Measurements from ENCODE around the gene SLC6A1. TPM values are rescaled to one million over a fixed set of nuclear protein-coding genes. Genes with fewer than 3 reads are reported as not detected.

Gene SLC6A1
- total RNA-seq, 1 experiment from 2014 or later = not detected

- H3K9me3 Mint-ChIP-seq = peaks cover 0 to 15% of the 10 kb centered on the region in 2 experiments; a peak in 3 of 5 replicates
- H3K27ac Mint-ChIP-seq = no peak overlapping the region
- no peaks in the 10 kb centered on the region for H3K79me1 ChIP-seq (ENCODE audit: insufficient read depth, low read depth, low read length, poor library complexity, severe bottlenecking)
- no peak overlapping the region for H3K18ac ChIP-seq (ENCODE audit: insufficient read length, low read depth, low read length)
- H3K4me1 Mint-ChIP-seq = peaks cover 0 to 7% of the 10 kb centered on the region in 2 experiments; a peak in 2 of 4 replicates
- no peaks in the 10 kb centered on the region for H4K20me1 ChIP-seq (ENCODE audit: control insufficient read depth, insufficient read depth, insufficient read length)
- H3K4ac ChIP-seq (ENCODE audit: low read depth, low read length) = no peak overlapping the region
- no peak overlapping the region for H3T11ph ChIP-seq (ENCODE audit: low read length)
- no peak for DNase-seq
- no peak overlapping the region for H3K4me3 Mint-ChIP-seq
- H4K8ac ChIP-seq (replicated peaks; ENCODE audit: insufficient read length, low read depth, low read length) = no peak overlapping the region
- no peak overlapping the region for H3K4me2 ChIP-seq (ENCODE audit: insufficient read depth, insufficient read length, low read length)
- no peak overlapping the region for H3K14ac ChIP-seq (ENCODE audit: insufficient read depth, low read length)
- no peak overlapping the region for H2AK5ac ChIP-seq (ENCODE audit: insufficient read length, low read length)
- H2BK20ac ChIP-seq (ENCODE audit: low read depth, low read length, poor library complexity, severe bottlenecking) = no peak overlapping the region
- no peak overlapping the region for H2AFZ ChIP-seq (ENCODE audit: low read length)
- peaks cover 17% of the 10 kb centered on the region for H3K27me3 Mint-ChIP-seq (ENCODE audit: low read depth)
- no peak overlapping the region for H4K91ac ChIP-seq (ENCODE audit: insufficient read length, low read depth, low read length)
- no peaks in the 10 kb centered on the region for H3K9me3 ChIP-seq (ENCODE audit: control insufficient read depth, low read depth, low read length)
- H2BK5ac ChIP-seq (ENCODE audit: insufficient read length, low read length) = no peak overlapping the region
- no peak overlapping the region for H4K5ac ChIP-seq (ENCODE audit: insufficient read length, low read depth, low read length)
- H3K56ac ChIP-seq (ENCODE audit: insufficient read length, low read depth, low read length) = no peak overlapping the region
- no peak overlapping the region for H2BK15ac ChIP-seq (ENCODE audit: low read depth, low read length)
- TF ChIP-seq, protein P1, sequence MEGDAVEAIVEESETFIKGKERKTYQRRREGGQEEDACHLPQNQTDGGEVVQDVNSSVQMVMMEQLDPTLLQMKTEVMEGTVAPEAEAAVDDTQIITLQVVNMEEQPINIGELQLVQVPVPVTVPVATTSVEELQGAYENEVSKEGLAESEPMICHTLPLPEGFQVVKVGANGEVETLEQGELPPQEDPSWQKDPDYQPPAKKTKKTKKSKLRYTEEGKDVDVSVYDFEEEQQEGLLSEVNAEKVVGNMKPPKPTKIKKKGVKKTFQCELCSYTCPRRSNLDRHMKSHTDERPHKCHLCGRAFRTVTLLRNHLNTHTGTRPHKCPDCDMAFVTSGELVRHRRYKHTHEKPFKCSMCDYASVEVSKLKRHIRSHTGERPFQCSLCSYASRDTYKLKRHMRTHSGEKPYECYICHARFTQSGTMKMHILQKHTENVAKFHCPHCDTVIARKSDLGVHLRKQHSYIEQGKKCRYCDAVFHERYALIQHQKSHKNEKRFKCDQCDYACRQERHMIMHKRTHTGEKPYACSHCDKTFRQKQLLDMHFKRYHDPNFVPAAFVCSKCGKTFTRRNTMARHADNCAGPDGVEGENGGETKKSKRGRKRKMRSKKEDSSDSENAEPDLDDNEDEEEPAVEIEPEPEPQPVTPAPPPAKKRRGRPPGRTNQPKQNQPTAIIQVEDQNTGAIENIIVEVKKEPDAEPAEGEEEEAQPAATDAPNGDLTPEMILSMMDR (conservative IDR thresholded peaks at IDR 0.05) = no peak
- no peaks in the 10 kb centered on the region for H3K23me2 ChIP-seq (ENCODE audit: insufficient read length, low read depth, low read length, poor library complexity, severe bottlenecking)
- no peaks in the 10 kb centered on the region for H3K27me3 ChIP-seq (ENCODE audit: insufficient read depth, low read length)
- no peak overlapping the region for H3K27ac ChIP-seq (ENCODE audit: insufficient read length, low read depth, low read length)
- peaks cover 0 to 2% (median 0%) of the 10 kb centered on the region in 3 experiments; a peak in 2 of 7 replicates for H3K36me3 Mint-ChIP-seq (ENCODE audit: insufficient read depth in 1 of 3, low read depth in 3 of 3)
- no peak overlapping the region for H3K23ac ChIP-seq (ENCODE audit: insufficient read length, low read depth, low read length)
- no CpG with 5 or more reads among the region's 5 CpGs for WGBS (ENCODE audit: extremely low coverage, insufficient read length, low lambda C conversion rate)
- H2BK120ac ChIP-seq (ENCODE audit: low read depth, low read length, poor library complexity, severe bottlenecking) = no peak overlapping the region
- H3K4me1 ChIP-seq (ENCODE audit: insufficient read depth, low read length) = no peaks in the 10 kb centered on the region
- no peak overlapping the region for H2BK12ac ChIP-seq (ENCODE audit: insufficient read length, low read depth, low read length)
- H3K9ac ChIP-seq (ENCODE audit: extremely low read depth, insufficient read length, low read length) = no peak overlapping the region
- no peaks in the 10 kb centered on the region for H3K79me2 ChIP-seq (ENCODE audit: insufficient read depth, low read length)
Measured at GRCh38 chr3:11078826-11079515, 86.4 kb downstream of the SLC6A1 start.
